GM18498 (cell line): ENCODE data around the gene DROSHA.
"Not testable (repeated sequence)": the region's sequence is repeated elsewhere in the genome, so short reads cannot be mapped to it uniquely, and the experiment has no call there.

Source experiments
- ATAC-seq: cut with Tn5 transposase; IDR thresholded peaks from one replicate; pipeline ENCODE4 v1.9.1; 2021; ENCODE audit warnings: mild to moderate bottlenecking, moderate library complexity; ENCODE audit not compliant: unreplicated experiment

Gene DROSHA

GRCh38 chr5:31531888-31532547, at the start of gene DROSHA, which contains the start of gene C5orf22:
Gene DROSHA (minus strand): TSS chr5:31532093. CDS start chr5:31529059, 3,034 bp downstream.
Gene C5orf22 (plus strand): TSS chr5:31532301. CDS start chr5:31532393, 92 bp downstream.
- peak; percentile 94 for ATAC-seq

GRCh38 chr5:31579558-31579957, 47.7 kb upstream of the DROSHA start:
- ATAC-seq = no peak

GRCh38 chr5:31577438-31577837, 45.5 kb upstream of the DROSHA start:
- ATAC-seq = no peak

- ATAC-seq = no peak
Measured at GRCh38 chr5:31574772-31575171, 42.9 kb upstream of the DROSHA start.

- ATAC-seq = peak; percentile 65
Measured at GRCh38 chr5:31573494-31574142, 41.7 kb upstream of the DROSHA start.

- no peak for ATAC-seq
Measured at GRCh38 chr5:31569068-31569467, 37.2 kb upstream of the DROSHA start.

GRCh38 chr5:31568302-31568835, 36.5 kb upstream of the DROSHA start:
- no peak for ATAC-seq

GRCh38 chr5:31566362-31566761, 34.5 kb upstream of the DROSHA start:
- ATAC-seq = not testable (repeated sequence)

GRCh38 chr5:31563216-31563615, 31.3 kb upstream of the DROSHA start:
- no peak for ATAC-seq

GRCh38 chr5:31561946-31562345, 30.1 kb upstream of the DROSHA start:
- ATAC-seq = no peak

GRCh38 chr5:31559942-31560341, 28.0 kb upstream of the DROSHA start:
- no peak for ATAC-seq

- no peak for ATAC-seq
Measured at GRCh38 chr5:31556461-31556860, 24.6 kb upstream of the DROSHA start.

- ATAC-seq = no peak
Measured at GRCh38 chr5:31554552-31554951, 22.7 kb upstream of the DROSHA start.

- ATAC-seq = no peak
Measured at GRCh38 chr5:31553863-31554262, 22.0 kb upstream of the DROSHA start.

GRCh38 chr5:31551878-31552277, 20.0 kb upstream of the DROSHA start:
- no peak for ATAC-seq

GRCh38 chr5:31549114-31549513, 17.2 kb upstream of the DROSHA start:
- not testable (repeated sequence) for ATAC-seq

- ATAC-seq = no peak
Measured at GRCh38 chr5:31537851-31538250, 6.0 kb upstream of the DROSHA start.

GRCh38 chr5:31537349-31537748, 5.5 kb upstream of the DROSHA start:
- no peak for ATAC-seq

GRCh38 chr5:31536873-31537272, 5.0 kb upstream of the DROSHA start:
- ATAC-seq = no peak

- no peak for ATAC-seq
Measured at GRCh38 chr5:31534527-31535046, 2.7 kb upstream of the DROSHA start.

GRCh38 chr5:31531543-31531887, 378 bp downstream of the DROSHA start:
- ATAC-seq = peak; percentile 43
